C1 segment of cervical spinal cord (tissue), 14 donors: ENCODE measurements around the gene ATXN7L3.
"Not testable (repeated sequence)": the region's sequence is repeated elsewhere in the genome, so short reads cannot be mapped to it uniquely, and the experiment has no call there.

Source experiments
- DNase-seq, 14 donors: peaks; one replicate each; lab custom pipeline; 2025; lab: John Stamatoyannopoulos, UW

Gene ATXN7L3, protein sequence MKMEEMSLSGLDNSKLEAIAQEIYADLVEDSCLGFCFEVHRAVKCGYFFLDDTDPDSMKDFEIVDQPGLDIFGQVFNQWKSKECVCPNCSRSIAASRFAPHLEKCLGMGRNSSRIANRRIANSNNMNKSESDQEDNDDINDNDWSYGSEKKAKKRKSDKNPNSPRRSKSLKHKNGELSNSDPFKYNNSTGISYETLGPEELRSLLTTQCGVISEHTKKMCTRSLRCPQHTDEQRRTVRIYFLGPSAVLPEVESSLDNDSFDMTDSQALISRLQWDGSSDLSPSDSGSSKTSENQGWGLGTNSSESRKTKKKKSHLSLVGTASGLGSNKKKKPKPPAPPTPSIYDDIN

GRCh38 chr17:44199553-44200477, at the start of gene ATXN7L3:
Gene ATXN7L3, minus strand, starts transcription at chr17:44199884. Its CDS starts 1,814 bp downstream, at chr17:44198070.
- peak; percentile 78 to 97 (median 94) for DNase-seq

DNA sequence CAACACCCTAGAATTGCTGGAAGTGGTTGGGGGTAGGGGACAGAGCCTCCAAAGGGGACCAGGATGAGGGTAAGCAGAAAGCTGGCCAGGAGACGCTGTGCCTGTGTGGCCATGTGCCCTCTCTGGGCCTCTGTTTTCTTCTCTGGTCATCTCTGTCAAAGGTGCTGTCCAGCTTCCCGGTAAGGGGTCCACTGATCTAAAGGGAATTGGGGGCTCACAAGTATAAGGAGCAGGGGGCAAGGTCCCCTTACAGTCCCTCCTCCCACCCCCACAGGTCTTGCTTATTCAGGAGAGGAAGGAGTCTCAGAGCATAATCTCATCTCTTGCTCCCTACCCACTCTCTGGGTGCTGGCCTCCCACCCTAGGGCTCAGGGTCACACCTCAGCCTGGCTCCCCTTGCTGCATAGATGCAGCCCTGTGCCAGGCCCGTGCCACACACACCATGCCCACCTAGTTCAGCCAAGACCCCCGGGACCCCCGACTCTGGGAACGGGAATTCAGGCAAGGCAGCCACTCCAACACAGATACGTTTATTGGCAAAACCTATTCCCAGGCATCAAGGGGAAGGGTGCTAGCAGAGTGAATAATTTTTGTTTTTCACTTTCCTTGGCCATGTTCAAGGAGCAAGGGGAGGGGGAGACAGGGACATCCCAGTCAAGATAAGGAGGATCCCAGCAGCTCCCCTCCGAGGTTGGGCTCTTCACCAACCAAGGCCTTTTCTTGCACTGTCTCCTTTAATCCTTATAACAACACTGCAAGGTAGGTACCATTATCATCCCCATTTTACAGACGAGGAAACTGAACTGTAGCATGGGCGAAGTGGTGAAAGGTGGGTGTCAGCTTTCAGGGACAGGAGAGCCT, 48.4 kb upstream of the ATXN7L3 start:
- DNase-seq = no peak

DNA sequence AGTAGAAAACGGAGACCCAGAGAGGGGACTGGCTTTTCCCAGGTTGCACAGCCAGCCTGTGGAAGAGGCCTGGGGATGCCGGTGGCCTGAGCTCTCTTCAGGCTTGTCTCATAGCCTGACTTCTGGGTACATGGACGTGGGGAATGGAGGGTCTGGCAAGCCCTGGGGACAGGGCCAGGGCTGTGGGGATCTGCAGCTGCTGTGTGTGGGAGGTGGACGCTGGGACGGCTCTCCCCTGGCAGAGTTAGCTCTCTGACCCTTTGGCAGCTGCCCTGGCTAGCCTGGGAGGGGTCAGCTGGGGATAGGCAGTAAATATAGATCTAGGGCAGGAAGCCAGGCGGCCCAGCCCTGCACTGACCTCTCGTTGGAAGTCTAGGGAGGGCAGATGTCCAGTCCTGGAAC, 47.8 kb upstream of the ATXN7L3 start:
- no peak for DNase-seq

GRCh38 chr17:44241106-44241624, 41.5 kb upstream of the ATXN7L3 start:
- peak in 1 of 14 donors; percentile 5 for DNase-seq

DNA sequence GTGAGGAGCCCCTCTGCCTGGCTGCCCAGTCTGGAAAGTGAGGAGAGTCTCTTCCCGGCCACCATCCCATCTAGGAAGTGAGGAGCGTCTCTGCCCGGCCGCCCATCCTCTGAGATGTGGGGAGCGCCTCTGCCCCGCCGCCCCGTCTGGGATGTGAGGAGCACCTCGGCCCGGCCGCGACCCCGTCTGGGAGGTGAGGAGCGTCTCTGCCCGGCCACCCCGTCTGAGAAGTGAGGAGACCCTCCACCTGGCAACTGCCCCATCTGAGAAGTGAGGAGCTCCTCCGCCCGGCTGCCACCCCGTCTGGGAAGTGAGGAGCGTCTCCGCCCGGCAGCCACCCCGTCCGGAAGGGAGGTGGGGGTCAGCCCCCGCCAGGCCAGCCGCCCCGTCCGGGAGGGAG, 38.2 kb upstream of the ATXN7L3 start:
- not testable (repeated sequence) for DNase-seq

DNA sequence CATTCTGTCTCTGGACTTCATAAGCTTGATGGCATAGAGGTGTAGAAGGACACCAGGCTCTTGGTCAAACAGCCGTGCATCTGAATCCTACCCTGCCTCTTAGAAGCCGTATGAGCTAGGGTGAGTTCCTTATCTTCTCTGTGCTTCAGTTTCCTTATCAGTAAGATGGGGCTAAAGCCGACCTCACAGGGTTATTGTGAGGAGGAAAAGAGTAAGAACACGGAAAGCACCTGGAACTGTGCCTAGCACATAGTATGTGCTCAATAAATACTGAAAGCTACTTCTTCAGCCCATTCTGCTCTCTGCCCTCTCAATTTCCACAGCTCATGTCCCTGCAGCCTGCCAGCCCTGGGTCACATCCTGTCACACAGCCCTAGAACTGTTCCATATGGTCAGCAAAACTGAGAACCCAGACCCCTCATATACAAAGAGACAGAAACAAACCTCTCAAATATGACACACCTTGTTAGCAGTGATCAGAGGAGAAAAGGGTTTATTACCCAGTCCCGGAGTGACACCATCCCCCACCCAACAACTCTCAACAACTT, 36.8 kb upstream of the ATXN7L3 start:
- no peak for DNase-seq

GRCh38 chr17:44235583-44235936, 35.9 kb upstream of the ATXN7L3 start:
- no peak for DNase-seq

DNA sequence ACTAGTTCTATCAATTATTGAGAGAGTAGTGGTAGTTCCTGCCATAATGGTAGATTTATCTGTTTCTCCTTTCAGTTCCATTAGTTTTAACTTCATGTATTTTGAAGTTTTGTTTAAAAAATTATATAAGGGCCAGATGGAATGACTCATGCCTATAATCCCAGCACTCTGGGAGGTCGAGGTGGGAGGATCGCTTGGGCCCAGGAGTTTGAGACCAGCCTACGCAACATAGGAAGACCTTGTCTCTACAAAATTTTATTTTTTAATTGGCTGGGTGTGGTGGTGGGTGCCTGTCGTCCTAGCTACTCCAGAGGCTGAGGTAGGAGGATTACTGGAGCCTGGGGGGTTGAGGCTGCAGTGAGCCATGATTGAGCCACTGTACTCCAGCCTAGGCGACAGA, 33.9 kb upstream of the ATXN7L3 start:
- DNase-seq = no peak

DNA sequence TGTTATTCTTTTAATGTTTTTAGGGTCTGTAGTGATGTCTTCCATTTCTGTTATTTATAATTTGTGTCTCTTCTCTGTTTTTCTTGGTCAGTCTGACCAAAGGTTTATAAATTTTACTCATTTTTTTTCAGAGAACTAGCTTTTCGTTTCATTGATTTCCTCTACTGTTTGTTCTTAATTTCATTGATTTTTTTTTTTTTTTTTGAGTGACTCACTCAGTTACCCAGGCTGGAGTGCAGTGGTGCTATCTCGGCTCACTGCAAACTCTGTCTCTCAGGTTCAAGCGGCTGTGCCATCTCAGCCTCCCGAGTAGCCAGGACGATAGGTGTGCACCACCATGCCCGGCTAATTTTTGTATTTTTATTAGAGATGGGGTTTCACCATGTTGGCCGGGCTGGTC, 32.4 kb upstream of the ATXN7L3 start:
- DNase-seq = no peak

- DNase-seq = no peak
Observed at GRCh38 chr17:44230140-44230539, 30.5 kb upstream of the ATXN7L3 start.

- DNase-seq = no peak
Observed at GRCh38 chr17:44229090-44229489, 29.4 kb upstream of the ATXN7L3 start.

DNA sequence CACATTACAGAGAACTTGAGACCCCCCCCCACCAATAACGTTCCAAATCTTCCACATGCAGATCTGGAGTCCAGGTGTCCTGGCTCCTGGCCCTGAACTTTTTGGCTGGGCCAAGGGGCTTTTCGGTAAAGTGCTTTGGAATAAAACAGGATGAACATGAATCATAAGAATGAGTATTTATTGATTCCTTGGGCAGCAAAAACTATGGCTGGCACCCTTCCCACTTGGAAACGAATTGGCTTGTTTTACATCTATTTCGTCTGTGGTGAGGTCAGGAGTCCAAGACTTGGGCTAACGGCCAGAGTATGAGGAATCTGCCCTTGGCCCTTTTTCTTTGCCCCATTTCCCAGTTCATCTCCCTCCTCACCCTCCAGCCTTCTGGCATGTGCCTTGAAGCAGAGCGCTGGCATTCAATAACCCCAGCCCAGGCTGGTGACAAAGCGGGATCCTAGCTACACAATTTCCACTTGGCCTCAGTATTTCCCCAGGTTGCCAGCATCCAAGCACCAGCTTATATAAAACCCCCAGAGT, 23.9 kb upstream of the ATXN7L3 start:
- DNase-seq = peak in 5 of 14 donors; percentile 6 to 62 (median 31)

- DNase-seq = peak in 13 of 14 donors; percentile 51 to 91 (median 77)
Observed at GRCh38 chr17:44222112-44222869, 22.6 kb upstream of the ATXN7L3 start.

DNA sequence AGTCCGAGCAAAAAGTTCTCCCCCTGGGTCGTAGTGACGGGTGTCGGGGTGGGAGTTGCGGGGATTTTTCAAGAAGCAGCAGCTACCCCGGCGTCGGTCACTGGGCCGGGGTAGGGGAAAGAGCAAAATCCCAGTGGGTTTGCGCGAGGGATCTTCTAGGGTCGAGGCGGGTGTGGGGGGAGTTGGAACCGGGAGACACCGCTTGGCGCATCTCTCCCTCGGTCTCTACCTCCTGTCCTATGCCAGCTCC, 22.1 kb upstream of the ATXN7L3 start:
- DNase-seq = peak in 2 of 14 donors; percentile 64 to 82

GRCh38 chr17:44221084-44221861, 21.6 kb upstream of the ATXN7L3 start:
- DNase-seq = peak in 12 of 14 donors; percentile 44 to 80 (median 70)

DNA sequence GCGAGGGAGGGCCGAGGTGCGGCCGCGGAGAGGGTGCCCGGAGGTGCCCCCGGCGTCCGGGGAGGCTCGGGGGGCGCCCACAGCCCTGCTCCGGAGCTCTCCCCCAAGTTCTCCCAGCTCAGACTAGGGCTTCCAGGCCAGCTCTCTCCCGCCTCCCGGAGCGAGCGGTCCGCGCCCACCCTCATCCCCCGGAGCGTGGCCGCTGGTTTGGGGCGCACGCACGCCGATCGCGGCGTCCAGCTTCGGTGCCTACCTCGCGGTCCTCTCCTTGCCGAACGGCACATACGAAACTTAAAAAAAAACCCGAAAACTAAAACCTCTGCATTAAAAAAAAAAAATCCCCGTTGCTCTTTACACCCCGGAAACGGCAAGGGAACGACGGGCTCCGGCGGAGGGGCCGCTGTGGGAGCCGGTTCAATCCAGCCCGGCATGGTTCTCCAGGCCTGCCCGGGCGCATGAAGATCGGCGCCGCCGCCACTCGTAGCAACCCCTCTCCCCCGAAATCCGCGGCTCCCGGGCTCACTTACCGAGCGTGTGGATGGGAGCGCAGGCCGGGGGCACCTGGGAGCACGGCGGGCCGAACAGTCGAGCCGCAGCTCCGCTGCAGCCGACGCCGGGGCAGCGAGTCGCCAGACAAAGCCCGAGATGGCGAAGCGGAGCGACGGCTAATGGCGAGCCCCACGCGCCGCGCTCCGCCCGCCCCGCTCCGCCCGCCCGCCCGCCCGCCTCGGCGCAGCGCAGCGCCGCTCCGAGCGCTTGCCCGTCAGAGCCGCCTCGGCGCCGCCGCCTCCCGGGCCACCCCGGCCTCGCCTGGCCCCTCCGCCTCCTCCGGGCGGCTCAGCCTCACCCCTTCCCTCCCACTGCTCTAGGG, 20.8 kb upstream of the ATXN7L3 start:
- DNase-seq = peak in 11 of 14 donors; percentile 43 to 79 (median 65)

DNA sequence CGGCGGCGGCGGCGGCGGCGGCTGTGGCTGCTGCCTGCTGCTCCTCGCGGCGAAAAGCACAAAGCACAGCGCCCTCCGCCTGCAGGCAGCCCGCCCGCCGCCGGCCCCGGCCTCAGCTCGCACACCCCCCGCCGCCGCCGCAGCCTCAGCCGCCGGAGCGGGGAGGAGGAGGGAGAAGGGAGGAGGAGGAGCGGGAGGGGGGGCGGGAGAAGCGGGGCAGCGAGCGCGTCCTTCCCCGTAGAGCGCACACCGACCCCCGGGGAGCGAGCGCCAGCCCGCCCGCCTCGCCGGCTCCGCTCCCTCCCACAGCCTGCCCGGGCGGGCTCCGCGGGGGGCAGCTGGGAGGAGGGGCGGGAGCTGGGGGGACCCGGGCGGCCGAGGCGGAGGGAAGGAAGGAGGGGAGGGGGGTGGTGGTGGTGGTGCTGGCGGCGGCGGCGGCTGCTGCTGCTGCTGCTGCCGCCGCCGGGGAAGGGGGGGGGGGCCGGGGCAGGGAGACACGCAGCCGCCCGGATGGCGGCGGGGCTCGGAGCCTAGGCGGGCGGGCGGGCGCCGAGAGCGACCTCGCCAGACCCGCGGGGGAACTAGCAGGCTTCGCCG, 20.0 kb upstream of the ATXN7L3 start, which contains the start of gene UBTF:
Gene UBTF (minus strand): TSS at position 60 of the 597 bp plus-strand sequence. CDS start 1,446 bp downstream, outside the sequence.
- peak in 13 of 14 donors; percentile 33 to 86 (median 75) for DNase-seq

DNA sequence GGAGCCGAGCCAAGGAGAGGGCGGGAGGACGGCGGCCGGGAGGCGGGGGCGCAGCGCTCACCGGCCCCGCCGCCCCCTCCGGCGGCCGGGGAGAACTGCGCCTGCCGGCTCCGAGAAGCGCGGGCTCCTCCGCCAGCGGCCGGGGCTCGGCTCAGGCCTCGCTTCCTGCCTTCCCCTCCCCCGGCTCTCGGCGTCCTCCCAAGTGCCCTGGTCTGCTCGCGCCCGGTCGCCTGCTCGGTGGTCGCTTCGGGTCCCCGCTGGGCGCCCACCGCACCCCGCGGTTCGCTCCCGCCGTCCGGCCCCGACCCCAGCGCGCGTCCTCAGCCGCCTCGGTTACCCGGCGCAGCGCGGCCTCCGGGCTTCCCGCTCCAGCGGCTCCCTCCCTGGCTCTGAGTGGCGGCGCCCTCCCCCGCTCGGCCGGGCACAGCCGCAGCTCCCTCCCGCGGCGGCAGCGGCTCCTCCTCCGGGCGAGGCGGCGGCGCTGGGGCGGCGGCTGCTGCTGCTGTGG, 19.5 kb upstream of the ATXN7L3 start:
- peak in 8 of 14 donors; percentile 51 to 85 (median 71) for DNase-seq
